Mucosa of rectum (tissue), 2 donors: ENCODE measurements around the gene NTRK2.

Experiments
- H3K27ac ChIP-seq, 2 donors: one replicate each; pipeline ENCODE4 v1.7.0; 2013; ENCODE audit warnings: inconsistent platforms in 2 of 2, low read depth in 2 of 2, low read length in 2 of 2
- H3K27me3 ChIP-seq, 2 donors: one replicate each; pipeline ENCODE4 v1.7.0; 2013; ENCODE audit warnings: low read length in 2 of 2; ENCODE audit not compliant: control insufficient read depth in 2 of 2, insufficient read depth in 2 of 2
- H3K36me3 ChIP-seq, 2 donors: one replicate each; pipeline ENCODE4 v1.7.0; 2013; ENCODE audit warnings: low read length in 2 of 2; ENCODE audit not compliant: control insufficient read depth in 2 of 2, insufficient read depth in 2 of 2
- H3K4me1 ChIP-seq, 2 donors: one replicate each; pipeline ENCODE4 v1.7.0; 2013; ENCODE audit warnings: low read length in 2 of 2, mild to moderate bottlenecking in 1 of 2; ENCODE audit not compliant: control insufficient read depth in 2 of 2, insufficient read depth in 2 of 2
- H3K4me3 ChIP-seq, 2 donors: one replicate each; pipeline ENCODE4 v1.7.0; 2013; ENCODE audit warnings: low read length in 2 of 2
- H3K9ac ChIP-seq, 2 donors: one replicate each; pipeline ENCODE4 v1.7.0; 2013; ENCODE audit warnings: low read length in 2 of 2, low read depth in 1 of 2, mild to moderate bottlenecking in 1 of 2
- H3K9me3 ChIP-seq, 2 donors: one replicate each; pipeline ENCODE4 v1.7.0; 2013; ENCODE audit warnings: low read length in 2 of 2; ENCODE audit not compliant: control insufficient read depth in 2 of 2
- donor health status: healthy.
- donor health status: Normal muscosa, but diverticular disease.

Gene NTRK2

DNA sequence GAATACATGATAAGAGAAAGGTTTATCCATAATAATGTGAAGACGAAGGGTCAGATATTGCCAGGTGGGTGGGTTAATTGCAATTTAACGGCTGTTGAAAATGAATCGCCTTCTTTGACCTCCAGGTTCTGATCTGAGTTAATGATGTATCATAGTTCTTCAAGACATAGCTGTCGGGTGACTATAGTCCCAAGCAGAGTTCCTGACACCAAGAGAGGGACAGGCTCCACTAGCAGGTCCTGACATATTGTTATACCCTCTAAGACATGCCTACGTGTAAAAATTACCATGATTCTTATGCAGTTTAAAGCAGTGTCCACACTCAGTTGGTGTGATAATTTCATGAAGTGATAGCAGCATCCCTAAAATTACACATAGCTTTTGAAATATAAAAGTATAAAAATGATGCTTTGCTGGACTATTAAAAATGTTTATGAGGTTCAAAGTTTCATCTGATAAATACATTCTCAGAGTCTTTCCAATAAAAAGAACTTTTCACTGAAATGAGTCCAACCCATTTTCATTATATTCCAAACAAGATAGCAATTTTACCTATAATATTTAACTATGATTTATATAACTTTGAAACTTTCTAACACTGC is 53.0 kb downstream of the NTRK2 start:
- H3K27me3 ChIP-seq = no peaks in the 10 kb centered on the region
- H3K9ac ChIP-seq = no peak overlapping the region
- peaks cover 8 to 11% of the 10 kb centered on the region in 2 donors for H3K4me1 ChIP-seq
- H3K36me3 ChIP-seq = no peaks in the 10 kb centered on the region
- no peak overlapping the region for H3K27ac ChIP-seq
- no peaks in the 10 kb centered on the region for H3K9me3 ChIP-seq
- no peak overlapping the region for H3K4me3 ChIP-seq

- Histone ChIP-seq H3K4me3 (no peak overlapping the region), H3K9ac (no peak overlapping the region), H3K27ac (peak overlapping the region in 1 of 2 donors; percentile 6), H3K36me3 (no peaks in the 10 kb centered on the region), H3K27me3 (peaks cover 0 to 2% of the 10 kb centered on the region in 2 donors), H3K4me1 (peaks cover 8 to 11% of the 10 kb centered on the region in 2 donors), H3K9me3 (no peaks in the 10 kb centered on the region)
Measured at GRCh38 chr9:84723426-84723825, 53.9 kb downstream of the NTRK2 start.

DNA sequence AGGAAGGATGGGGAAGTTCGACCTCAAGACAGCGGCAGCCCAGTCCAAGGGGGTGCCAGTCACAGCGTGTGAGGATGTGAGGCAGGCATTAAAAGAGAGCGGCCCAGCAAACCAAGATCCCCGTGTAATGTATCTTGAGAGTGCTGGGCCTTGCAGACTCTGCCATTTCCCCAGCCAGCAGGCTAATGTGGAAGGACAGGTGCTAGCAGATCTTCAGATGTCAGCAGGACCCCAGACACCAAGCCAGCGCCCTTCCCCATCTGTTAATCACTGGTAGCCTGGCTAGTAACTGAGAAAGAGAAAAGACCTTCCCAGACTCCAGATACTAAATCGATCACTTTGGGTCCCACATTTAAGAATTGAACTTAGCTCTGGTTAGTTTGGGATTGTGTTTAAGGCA is 62.2 kb downstream of the NTRK2 start:
- H3K4me1 ChIP-seq = no peaks in the 10 kb centered on the region
- H3K27me3 ChIP-seq = peaks cover 0 to 2% of the 10 kb centered on the region in 2 donors
- no peaks in the 10 kb centered on the region for H3K9me3 ChIP-seq
- no peak overlapping the region for H3K27ac ChIP-seq
- H3K36me3 ChIP-seq = no peaks in the 10 kb centered on the region
- H3K4me3 ChIP-seq = no peak overlapping the region
- no peak overlapping the region for H3K9ac ChIP-seq

GRCh38 chr9:84736081-84736480 is 66.6 kb downstream of the NTRK2 start:
- Histone ChIP-seq H3K9me3 (no peaks in the 10 kb centered on the region), H3K9ac (no peak overlapping the region), H3K27ac (no peak overlapping the region), H3K4me1 (no peaks in the 10 kb centered on the region), H3K4me3 (no peak overlapping the region), H3K27me3 (no peaks in the 10 kb centered on the region), H3K36me3 (no peaks in the 10 kb centered on the region)

DNA sequence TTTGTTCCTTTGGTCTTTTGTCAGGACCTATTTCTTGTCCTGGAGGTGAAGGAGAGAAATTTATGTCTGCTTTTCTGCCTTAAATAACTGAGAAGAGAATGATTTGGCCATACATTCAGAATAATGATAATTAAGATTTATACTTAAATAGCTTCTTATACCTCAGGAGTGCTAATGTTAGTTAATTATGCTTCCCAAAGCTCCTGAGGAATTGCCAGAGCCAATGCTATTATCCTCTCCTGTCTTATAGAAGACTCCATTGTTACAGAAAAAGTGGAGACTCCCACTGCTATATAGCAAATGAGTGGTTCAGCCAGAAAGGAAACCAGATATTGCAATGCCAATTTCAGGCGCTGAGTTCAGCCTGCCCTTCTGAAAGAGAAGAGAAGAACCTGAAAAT is 67.0 kb downstream of the NTRK2 start:
- H3K27ac ChIP-seq = no peak overlapping the region
- no peaks in the 10 kb centered on the region for H3K36me3 ChIP-seq
- H3K9ac ChIP-seq = no peak overlapping the region

DNA sequence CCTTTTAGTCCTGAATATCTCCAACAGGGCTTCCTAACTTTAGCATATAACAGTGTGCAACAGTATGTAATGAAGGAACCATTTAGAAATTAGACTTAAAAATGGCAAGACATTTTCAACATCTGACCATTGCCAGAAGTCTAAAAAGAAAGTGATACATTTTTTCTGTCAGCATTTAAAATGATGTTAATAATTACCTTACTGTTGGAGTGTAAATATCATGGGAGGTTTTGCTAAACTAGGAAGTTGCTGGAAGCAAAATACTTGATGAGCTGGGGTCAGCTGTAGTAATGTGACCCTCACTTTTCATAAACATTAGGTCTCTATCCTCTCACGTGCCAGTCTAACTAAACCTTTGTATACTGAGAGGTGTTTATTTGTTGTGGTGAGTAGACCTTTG is 68.8 kb downstream of the NTRK2 start:
- H3K27ac ChIP-seq = no peak overlapping the region
- no peaks in the 10 kb centered on the region for H3K36me3 ChIP-seq
- no peaks in the 10 kb centered on the region for H3K27me3 ChIP-seq
- no peaks in the 10 kb centered on the region for H3K4me1 ChIP-seq
- no peaks in the 10 kb centered on the region for H3K9me3 ChIP-seq
- no peak overlapping the region for H3K4me3 ChIP-seq
- H3K9ac ChIP-seq = no peak overlapping the region

More for the DNA sequence above, 67.0 kb downstream of the NTRK2 start:
- H3K4me1 ChIP-seq = no peaks in the 10 kb centered on the region
- H3K4me3 ChIP-seq = no peak overlapping the region
- H3K27me3 ChIP-seq = no peaks in the 10 kb centered on the region
- H3K9me3 ChIP-seq = no peaks in the 10 kb centered on the region

- Histone ChIP-seq H3K27ac (no peak overlapping the region), H3K4me1 (no peaks in the 10 kb centered on the region), H3K9ac (no peak overlapping the region), H3K36me3 (no peaks in the 10 kb centered on the region), H3K9me3 (no peaks in the 10 kb centered on the region), H3K27me3 (no peaks in the 10 kb centered on the region), H3K4me3 (no peak overlapping the region)
Measured at GRCh38 chr9:84742261-84742660, 72.7 kb downstream of the NTRK2 start.

- no peaks in the 10 kb centered on the region for H3K4me1 ChIP-seq
Measured at GRCh38 chr9:84744195-84744594, 74.7 kb downstream of the NTRK2 start.

GRCh38 chr9:84744726-84745125 is 75.2 kb downstream of the NTRK2 start:
- Histone ChIP-seq H3K4me3 (no peak overlapping the region), H3K4me1 (no peaks in the 10 kb centered on the region), H3K36me3 (no peaks in the 10 kb centered on the region), H3K27ac (no peak overlapping the region), H3K9ac (no peak overlapping the region), H3K9me3 (no peaks in the 10 kb centered on the region), H3K27me3 (no peaks in the 10 kb centered on the region)

More at GRCh38 chr9:84744195-84744594, 74.7 kb downstream of the NTRK2 start:
- Histone ChIP-seq H3K4me3 (no peak overlapping the region), H3K9me3 (no peaks in the 10 kb centered on the region), H3K27ac (no peak overlapping the region), H3K9ac (no peak overlapping the region), H3K36me3 (no peaks in the 10 kb centered on the region), H3K27me3 (no peaks in the 10 kb centered on the region)

- Histone ChIP-seq H3K4me1 (no peaks in the 10 kb centered on the region), H3K27ac (no peak overlapping the region), H3K9ac (no peak overlapping the region), H3K9me3 (no peaks in the 10 kb centered on the region), H3K36me3 (no peaks in the 10 kb centered on the region), H3K27me3 (no peaks in the 10 kb centered on the region), H3K4me3 (no peak overlapping the region)
Measured at GRCh38 chr9:84748112-84748511, 78.6 kb downstream of the NTRK2 start.
